HFFc6 (cell line): ENCODE measurements around the gene PRPF19. TPM values are rescaled to one million over a fixed set of nuclear protein-coding genes. Genes with fewer than 3 reads are reported as not detected.

Experiments used
- DNase-seq: peaks from one replicate; pipeline ENCODE4 v3.0.0-alpha.2; 2018
- H3K27ac Mint-ChIP-seq: 2 replicates; pipeline ENCODE4 v1.8.0; 2020; ENCODE audit warnings: mild to moderate bottlenecking, mixed read lengths
- H3K27me3 Mint-ChIP-seq: 2 replicates; pipeline ENCODE4 v1.8.0; 2021; ENCODE audit warnings: mild to moderate bottlenecking, moderate library complexity, mixed read lengths; ENCODE audit not compliant: insufficient read depth
- H3K36me3 Mint-ChIP-seq: 2 replicates; pipeline ENCODE4 v1.8.0; 2021; ENCODE audit warnings: low read depth, mixed read lengths
- H3K4me1 Mint-ChIP-seq: 2 replicates; pipeline ENCODE4 v1.8.0; 2020; ENCODE audit warnings: low read depth, mixed read lengths
- H3K4me3 Mint-ChIP-seq: 2 replicates; pipeline ENCODE4 v1.8.0; 2020; ENCODE audit warnings: mild to moderate bottlenecking, moderate library complexity, mixed read lengths
- H3K9me3 Mint-ChIP-seq: 2 replicates; pipeline ENCODE4 v1.8.0; 2020; ENCODE audit warnings: mild to moderate bottlenecking, mixed read lengths
- total RNA-seq, 6 experiments: library from RNA; stranded (reverse); fragmentation: NEBNext Ultra II Directional; extraction: Animal tissue kit (Norgen Biotek cat#: 25700); gene quantifications; 2 replicates in 1 of 6; 3 replicates in 5 of 6; pipeline ENCODE4 v1.2.3, GENCODE V29; 2021
- TF ChIP-seq, protein P1 (sequence below): fragments of 200-600 bp; sonication (generic); IDR thresholded peaks from 2 replicates; pipeline ENCODE4 v1.5.0; 2021; ENCODE audit warnings: antibody characterized with exemption, mild to moderate bottlenecking

The PRPF19 gene
- total RNA-seq, 6 experiments from 2014 or later, result 72.5 to 95.1 (median 89.4) TPM

DNA sequence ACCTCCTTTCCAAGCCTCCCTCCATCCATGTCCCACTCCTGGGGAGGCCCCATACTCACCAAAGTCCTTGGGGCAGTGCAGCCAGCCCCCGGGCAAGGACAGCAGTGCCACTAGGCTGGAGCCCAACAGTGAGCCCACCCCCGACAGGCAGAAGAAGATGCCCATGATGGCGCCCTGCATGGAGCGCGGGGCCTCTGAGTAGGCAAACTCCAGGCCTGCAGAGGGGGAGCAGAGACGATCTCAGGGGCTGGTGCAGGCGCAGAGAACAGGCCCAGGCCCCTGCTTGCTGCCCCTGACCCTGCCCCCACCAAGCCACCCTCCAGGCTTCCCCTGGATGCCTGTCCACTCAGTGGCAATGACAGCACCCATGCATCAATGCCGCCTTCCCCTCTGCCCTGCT, 31.4 kb upstream of the PRPF19 start:
- Mint-ChIP-seq H3K4me3 (no peak overlapping the region), H3K27ac (no peak overlapping the region), H3K36me3 (no peaks in the 10 kb centered on the region), H3K4me1 (no peaks in the 10 kb centered on the region), H3K27me3 (peaks cover 13% of the 10 kb centered on the region), H3K9me3 (no peaks in the 10 kb centered on the region)
- DNase-seq, result no peak
- TF ChIP-seq, protein P1, sequence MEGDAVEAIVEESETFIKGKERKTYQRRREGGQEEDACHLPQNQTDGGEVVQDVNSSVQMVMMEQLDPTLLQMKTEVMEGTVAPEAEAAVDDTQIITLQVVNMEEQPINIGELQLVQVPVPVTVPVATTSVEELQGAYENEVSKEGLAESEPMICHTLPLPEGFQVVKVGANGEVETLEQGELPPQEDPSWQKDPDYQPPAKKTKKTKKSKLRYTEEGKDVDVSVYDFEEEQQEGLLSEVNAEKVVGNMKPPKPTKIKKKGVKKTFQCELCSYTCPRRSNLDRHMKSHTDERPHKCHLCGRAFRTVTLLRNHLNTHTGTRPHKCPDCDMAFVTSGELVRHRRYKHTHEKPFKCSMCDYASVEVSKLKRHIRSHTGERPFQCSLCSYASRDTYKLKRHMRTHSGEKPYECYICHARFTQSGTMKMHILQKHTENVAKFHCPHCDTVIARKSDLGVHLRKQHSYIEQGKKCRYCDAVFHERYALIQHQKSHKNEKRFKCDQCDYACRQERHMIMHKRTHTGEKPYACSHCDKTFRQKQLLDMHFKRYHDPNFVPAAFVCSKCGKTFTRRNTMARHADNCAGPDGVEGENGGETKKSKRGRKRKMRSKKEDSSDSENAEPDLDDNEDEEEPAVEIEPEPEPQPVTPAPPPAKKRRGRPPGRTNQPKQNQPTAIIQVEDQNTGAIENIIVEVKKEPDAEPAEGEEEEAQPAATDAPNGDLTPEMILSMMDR, result no peak

DNA sequence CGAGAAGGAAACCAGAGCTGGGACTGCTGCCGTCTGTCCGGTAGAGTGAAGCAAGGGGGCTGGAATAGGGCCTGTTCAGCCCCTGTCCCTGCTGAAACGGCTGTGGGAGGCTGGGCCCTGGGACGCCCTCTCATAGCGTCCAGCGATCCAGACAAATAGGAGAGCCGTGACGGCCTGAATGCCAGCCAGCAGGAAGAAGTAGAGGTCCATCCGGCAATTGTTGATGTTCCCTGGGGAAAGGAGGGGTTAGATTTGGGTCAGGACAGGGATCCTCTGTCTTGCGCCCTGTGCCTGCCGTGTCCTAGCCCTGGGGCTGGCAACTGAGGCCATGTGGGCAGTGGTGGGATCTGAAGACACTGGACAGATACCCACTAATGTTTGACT, 30.8 kb upstream of the PRPF19 start:
- H3K4me1 Mint-ChIP-seq, result no peaks in the 10 kb centered on the region
- H3K4me3 Mint-ChIP-seq, result no peak overlapping the region
- no peaks in the 10 kb centered on the region for H3K36me3 Mint-ChIP-seq
- H3K9me3 Mint-ChIP-seq, result no peaks in the 10 kb centered on the region
- H3K27ac Mint-ChIP-seq, result no peak overlapping the region
- TF ChIP-seq, protein P1, result no peak
- peaks cover 13% of the 10 kb centered on the region for H3K27me3 Mint-ChIP-seq
- DNase-seq, result no peak

DNA sequence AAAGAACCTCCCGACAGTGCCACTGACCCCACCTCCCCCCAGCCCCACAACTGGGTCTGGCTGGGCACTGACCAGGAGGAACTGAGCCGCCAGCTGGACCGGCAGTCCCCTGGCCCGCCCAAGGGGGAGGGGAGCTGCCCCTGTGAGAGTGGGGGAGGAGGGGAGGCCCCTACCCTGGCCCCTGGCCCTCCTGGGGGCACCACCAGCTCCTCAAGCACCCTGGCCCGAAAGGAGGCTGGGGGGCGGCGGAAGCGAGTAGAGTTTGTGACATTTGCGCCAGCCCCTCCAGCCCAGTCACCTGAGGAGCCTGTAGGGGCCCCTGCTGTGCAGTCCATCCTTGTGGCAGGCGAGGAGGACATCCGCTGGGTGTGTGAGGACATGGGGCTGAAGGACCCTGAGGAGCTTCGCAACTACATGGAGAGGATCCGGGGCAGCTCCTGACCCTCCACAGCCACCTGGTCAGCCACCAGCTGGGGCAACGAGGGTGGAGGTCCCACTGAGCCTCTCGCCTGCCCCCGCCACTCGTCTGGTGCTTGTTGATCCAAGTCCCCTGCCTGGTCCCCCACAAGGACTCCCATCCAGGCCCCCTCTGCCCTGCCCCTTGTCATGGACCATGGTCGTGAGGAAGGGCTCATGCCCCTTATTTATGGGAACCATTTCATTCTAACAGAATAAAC, 30.2 kb upstream of the PRPF19 start:
- Mint-ChIP-seq H3K4me3 (no peak overlapping the region), H3K27me3 (peaks cover 11% of the 10 kb centered on the region), H3K36me3 (no peaks in the 10 kb centered on the region), H3K27ac (no peak overlapping the region), H3K9me3 (no peaks in the 10 kb centered on the region), H3K4me1 (no peaks in the 10 kb centered on the region)
- no peak for DNase-seq
- TF ChIP-seq, protein P1, result no peak

DNA sequence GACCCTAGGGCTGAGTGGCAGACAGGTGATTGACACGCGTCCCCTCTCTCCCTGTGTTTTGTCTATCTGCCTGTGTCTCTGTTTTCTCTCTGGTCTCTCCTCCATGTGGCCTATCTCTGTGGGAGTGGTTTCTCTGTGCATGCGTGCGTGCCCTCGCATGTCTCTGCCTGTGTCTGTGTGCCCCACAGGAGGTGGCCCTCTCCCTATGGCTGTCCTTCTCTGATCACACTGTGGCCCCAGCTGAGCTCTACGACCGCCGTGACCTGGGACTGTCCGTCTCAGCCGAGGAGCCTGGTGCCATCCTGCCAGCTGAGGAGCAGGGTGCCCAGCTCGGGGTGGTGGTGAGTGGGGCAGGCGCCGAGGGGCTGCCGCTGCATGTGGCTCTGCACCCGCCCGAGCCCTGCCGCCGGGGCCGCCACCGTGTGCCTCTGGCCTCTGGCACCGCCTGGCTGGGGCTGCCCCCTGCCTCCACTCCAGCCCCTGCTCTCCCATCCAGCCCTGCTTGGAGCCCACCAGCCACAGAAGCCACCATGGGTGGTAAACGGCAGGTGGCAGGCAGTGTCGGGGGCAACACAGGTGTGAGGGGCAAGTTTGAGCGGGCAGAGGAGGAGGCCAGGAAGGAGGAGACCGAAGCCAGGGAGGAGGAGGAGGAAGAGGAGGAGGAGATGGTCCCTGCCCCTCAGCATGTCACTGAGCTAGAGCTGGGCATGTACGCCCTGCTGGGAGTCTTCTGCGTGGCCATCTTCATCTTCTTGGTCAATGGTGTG, 29.5 kb upstream of the PRPF19 start:
- H3K4me1 Mint-ChIP-seq, result no peaks in the 10 kb centered on the region
- TF ChIP-seq, protein P1, result no peak
- DNase-seq, result no peak
- no peak overlapping the region for H3K4me3 Mint-ChIP-seq
- H3K27ac Mint-ChIP-seq, result no peak overlapping the region
- H3K36me3 Mint-ChIP-seq, result no peaks in the 10 kb centered on the region
- peaks cover 5% of the 10 kb centered on the region for H3K27me3 Mint-ChIP-seq
- no peaks in the 10 kb centered on the region for H3K9me3 Mint-ChIP-seq

DNA sequence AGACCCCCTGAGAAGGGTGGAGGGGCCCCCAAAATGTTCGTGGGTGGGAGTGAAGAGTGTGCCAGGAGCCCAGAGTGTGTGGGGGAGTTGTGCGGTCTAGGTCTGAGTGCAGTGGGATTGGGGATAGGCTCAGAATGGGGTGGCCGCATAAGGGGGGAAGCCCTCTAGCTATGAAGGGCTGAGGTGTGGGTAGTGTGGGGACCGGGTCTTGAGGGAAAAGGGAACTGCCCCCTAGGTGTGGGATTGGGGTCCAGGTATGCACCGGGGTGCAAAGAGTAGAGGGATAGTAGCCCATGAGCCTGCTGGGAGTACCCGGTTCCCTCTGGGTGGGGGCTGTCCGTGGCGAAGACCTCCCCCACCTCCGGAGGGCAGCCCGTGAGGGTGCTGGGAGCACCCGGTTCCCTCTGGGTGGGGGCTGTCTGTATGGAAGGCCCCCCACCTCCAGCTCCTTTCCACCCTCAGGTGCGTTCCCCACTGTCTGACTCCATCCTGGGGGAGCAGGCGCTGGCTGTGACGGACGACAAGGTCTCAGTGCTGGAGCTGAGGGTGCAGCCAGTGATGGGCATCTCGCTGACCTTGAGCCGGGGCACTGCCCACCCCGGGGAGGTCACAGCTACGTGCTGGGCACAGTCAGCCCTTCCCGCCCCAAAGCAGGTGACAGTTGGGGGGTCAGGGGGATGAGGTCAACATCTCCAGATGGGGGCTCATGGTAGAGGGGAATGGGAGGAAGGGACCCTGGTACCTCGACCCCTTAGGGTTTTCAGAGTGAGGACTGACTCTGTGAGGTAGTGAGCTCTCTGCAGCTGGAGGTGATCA, 28.6 kb upstream of the PRPF19 start:
- TF ChIP-seq, protein P1, result no peak
- Mint-ChIP-seq H3K4me3 (no peak overlapping the region), H3K9me3 (no peaks in the 10 kb centered on the region), H3K36me3 (no peaks in the 10 kb centered on the region), H3K4me1 (no peaks in the 10 kb centered on the region), H3K27me3 (peaks cover 5% of the 10 kb centered on the region), H3K27ac (no peak overlapping the region)
- DNase-seq, result no peak
